SKM-1 (cell line): ENCODE data around the gene SNAPC2.
"Not testable (repeated sequence)": the region's sequence is repeated elsewhere in the genome, so short reads cannot be mapped to it uniquely, and the experiment has no call there.

Source experiments
- DNase-seq: peaks from one replicate; lab custom pipeline; 2025; ENCODE audit not compliant: unreplicated experiment; lab: John Stamatoyannopoulos, UW

Gene SNAPC2

DNA sequence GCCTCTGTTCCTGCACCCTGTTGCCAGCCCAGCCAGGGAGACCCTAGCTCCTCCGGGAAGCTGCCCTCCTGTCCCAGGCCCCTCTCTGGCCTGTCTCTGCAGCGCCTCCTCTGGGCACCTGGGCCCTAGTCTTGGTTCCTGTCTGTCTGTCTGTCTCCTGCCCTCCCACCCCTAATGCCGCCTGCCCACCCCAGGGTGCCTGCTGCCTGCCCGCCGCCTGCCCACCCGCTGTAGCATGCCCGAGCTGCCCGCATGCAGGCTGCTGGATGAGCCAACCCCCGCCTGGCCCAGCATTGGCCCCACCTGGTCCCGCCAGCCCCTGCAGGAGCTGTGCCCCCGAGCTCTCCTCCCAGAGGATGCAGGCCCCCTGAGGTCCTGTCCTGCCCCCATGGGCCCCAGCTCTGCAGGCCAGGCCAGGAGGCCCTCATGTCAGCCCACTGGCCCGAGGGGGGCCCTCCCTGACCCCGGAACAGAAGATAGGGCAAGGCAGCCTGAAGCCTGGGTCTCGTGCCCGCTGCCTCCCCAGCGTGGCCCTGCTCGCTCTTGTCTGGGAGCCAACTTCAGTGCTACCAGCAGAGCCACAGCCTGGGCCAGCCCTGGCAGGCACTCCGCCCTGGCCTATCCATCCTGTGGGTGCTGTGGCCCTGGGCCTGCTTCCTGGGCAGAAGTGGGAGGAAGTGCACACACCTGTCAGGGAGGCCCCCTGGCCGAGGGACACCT lies 11.2 kb upstream of the SNAPC2 start:
- no peak for DNase-seq

DNA sequence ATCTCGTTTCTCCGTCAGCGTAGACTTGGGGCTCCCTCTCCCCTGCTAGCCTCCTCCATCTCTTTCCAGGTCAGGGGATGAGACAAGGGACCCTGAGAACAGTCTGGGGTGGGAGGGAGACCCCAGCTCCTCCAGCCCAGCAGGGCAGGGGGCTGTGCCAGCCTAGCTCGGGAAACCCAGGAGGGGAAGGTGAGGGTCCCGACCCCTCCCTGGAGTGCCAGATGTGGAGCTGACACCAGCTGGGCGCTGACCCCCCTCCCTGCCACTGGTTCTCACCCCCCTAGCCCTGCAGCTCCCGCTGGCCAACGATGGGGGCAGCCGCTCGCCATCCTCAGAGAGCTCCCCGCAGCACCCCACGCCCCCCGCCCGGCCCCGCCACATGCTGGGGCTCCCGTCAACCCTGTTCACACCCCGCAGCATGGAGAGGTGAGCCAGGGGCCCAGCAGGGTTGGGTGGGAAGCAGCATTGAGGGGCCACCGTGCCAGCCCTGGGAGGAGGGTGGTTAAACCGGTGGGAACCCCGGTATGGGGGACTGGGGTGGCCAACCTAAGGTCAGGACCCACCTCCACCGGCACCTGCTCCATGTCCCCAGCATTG lies 10.6 kb upstream of the SNAPC2 start:
- no peak for DNase-seq

DNA sequence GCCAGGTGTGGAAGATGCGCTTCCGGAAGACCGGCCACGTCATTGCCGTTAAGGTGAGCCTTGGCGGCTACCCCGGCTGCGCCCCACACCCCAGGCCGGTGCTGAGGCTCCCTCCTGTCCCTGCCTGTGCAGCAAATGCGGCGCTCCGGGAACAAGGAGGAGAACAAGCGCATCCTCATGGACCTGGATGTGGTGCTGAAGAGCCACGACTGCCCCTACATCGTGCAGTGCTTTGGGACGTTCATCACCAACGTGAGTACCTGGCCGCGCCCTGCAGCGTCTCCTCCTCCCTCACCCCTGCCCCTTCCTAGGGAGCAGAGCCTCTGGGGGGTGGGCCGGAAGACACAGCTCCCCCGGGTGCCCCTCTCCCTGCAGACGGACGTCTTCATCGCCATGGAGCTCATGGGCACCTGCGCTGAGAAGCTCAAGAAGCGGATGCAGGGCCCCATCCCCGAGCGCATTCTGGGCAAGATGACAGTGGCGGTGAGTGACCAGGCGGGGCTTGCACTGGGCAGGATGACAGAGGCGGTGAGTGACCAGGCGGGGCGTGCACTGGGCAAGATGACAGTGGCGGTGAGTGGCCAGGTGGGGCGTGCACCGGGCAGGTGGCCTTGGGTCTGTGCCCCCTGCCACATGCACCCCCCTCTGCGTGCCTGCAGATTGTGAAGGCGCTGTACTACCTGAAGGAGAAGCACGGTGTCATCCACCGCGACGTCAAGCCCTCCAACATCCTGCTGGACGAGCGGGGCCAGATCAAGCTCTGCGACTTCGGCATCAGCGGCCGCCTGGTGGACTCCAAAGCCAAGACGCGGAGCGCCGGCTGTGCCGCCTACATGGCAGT lies 9.6 kb upstream of the SNAPC2 start:
- DNase-seq = no peak

DNA sequence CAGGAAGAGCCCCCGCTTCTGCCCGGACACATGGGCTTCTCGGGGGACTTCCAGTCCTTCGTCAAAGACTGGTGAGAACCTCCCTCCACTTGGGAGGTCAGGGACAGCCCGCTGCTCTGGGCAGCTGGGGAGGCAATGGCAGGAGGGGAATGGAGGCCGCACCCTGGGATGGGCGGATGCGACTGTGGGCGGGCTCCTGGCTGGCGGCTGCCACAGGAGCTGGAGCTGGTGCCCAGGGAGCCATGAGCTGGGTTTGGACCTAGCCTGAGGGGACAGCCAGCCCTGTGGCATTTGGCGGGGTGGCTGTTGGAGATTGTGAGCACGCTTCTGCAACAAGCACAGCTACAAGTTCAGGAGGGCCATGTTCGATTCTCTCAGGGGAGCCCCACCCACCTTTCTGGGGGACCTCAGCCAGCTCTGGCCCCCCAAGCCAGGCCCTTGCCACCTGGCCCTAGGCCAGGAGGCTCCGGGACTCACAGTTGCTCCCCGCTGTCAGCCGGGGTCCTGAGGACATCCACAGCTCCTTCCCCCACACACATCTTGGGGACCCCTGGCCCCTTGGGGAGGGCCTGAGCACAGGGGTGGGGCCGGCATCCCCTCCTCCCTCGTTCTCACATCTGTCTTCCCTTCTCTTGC lies 8.5 kb upstream of the SNAPC2 start:
- DNase-seq = no peak

DNA sequence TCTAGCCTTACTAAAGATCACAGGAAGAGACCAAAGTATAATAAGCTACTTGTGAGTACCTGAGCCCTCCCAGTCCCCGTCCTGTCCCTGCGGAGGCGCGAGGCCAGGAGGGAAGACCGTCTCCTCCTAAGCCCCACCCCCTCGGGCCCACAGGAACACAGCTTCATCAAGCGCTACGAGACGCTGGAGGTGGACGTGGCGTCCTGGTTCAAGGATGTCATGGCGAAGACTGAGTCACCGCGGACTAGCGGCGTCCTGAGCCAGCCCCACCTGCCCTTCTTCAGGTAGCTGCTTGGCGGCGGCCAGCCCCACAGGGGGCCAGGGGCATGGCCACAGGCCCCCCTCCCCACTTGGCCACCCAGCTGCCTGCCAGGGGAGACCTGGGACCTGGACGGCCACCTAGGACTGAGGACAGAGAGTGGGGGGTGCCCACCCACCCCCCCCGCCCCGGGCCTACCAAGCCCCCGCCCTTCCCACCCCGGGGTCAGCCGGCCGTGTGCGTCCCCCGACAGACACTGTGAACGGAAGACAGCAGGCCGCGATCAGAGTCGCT lies 7.9 kb upstream of the SNAPC2 start:
- DNase-seq = no peak

DNA sequence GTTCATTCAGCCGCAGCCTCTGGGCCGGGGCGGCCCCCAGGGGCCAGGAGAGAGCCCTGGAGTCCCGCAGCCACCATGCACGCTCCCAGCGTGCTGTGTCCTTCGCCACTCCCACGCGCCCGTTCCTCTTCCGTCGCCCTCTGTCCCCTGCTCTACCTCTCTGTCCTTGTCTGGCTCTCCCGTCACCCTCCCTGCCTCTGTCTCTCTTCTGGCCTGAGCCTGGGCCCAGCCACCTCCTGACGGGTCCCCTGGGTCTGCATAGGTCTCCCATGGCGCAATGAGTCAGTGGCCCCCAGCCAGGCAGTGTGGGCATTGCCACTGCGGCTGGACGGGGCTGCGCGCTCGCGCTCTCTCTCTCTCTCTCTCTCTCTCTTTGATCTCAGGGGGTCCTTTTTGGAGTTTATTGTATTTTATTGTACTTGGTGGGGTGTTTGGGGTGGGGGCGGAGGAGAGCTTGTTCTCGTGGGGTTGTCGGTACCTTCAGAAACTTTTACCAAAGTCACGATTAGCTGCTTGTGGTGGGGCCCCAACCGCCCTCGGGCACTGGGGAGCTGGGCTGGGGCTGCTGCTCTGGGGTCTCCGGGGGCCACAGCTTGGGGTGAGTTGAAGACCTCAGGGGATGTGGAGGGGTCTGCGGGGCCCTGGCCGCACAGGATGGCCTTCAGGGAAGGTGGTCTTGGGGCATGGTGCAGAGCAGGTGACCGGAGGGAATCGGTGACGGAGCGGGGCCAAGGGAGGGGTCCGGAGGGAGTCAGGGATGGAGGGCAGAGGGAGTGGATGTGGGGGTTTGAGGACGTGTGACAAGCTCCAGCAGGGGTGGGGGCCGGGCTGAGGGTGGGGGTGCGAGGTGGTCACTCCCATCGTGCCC lies 7.2 kb upstream of the SNAPC2 start:
- DNase-seq = no peak

DNA sequence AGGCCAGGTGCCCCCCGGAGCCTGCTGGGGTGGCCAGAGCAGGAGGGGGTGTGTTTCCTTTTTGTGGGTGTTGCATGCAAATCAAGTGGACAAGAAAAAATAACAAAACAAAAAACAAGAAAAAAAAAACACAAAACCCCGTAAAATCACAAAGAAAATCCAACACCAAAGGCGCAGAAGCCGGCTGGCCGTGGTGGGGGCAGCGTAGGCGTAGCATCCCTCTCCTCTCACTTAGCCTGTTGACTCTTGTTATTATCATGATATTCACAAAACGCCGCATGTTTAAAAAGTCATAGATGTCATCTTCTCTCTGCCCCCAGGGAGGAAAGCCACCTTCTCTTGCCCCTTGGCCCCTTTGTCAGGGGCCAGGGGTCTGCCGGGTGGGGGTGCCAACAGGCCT lies 6.5 kb upstream of the SNAPC2 start:
- no peak for DNase-seq

DNA sequence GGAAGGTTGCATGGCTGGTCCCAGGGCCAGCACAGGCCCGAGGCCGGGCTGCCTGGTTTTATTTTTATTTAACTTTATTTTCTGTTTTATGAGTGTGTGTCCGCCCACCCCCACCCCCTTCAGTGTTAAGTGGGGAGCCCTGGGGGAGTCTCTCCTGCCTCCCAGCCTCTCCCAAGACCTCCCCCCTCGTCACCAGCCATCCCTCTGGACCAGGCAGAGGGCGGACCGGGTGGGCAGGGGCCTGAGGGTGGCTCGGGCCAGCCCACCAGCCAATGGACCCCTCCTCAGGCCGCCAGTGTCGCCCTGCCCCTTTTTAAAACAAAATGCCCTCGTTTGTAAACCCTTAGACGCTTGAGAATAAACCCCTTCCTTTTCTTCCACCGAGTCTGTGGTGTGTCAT lies 6.0 kb upstream of the SNAPC2 start:
- DNase-seq = no peak

DNA sequence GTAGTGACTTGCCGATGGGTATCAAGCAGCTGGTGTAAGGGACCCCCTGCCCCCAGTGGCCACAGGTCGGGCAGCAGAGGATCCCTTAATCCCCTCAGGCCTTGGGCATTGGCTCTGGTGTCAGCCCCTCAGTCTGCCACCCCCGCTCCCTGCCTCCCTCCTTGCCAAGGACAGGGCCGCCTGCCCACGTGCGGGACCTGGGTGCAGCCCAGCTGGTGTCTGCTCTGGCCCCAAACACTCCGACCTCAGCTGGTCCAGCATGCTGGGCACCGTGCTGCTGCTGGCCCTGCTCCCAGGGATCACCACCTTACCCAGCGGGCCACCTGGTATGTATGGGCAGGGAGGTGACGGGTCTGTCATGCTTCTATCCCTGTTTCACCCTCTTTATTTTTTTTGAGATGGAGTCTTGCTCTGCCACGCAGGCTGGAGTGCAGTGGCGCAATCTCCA lies 5.5 kb upstream of the SNAPC2 start, which contains the start of gene TGFBR3L:
TSS of gene TGFBR3L (plus strand) at position 233 of the 448 bp plus-strand sequence.
- no peak for DNase-seq

DNA sequence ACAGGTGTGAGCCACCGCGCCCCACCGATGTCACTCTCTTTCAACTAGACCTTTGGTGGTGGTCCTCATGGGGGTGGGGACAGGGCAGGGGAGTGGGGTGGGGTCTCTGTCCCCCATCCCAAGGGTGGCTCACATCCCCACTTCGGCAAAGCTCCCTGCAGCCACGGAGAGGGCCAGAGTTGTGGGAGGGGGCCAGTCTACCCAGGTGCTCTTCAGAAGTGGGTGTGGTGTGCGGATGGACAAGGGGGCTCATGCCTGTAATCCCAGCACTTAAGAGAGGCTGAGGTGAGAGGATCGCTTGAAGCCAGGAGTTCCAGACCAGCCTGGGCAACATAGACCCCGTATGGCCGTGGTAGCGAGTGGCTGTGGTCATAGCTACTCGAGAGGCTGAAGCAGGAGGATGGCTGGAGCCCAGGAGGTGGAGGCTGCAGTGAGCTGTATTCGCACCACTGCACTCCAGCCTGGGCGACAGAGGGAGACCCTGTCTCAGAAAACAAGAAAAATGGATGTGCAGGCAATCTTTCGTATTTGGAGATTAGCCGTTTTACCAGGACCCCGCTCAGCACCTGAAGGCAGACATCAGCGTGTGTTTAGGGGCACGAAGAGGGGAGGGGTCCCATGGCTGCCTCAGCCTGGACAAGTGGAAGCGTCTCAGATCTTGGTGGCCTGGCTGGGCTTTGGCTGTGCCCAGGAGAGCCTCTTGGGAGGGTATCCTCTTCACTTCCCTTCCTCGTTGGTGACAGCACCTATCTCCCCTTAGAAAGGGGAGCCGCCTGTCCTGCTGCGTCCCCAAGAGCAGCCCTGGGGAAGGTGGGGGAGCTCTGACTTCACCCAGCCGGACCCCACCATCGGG lies 4.7 kb upstream of the SNAPC2 start:
- no peak for DNase-seq

DNA sequence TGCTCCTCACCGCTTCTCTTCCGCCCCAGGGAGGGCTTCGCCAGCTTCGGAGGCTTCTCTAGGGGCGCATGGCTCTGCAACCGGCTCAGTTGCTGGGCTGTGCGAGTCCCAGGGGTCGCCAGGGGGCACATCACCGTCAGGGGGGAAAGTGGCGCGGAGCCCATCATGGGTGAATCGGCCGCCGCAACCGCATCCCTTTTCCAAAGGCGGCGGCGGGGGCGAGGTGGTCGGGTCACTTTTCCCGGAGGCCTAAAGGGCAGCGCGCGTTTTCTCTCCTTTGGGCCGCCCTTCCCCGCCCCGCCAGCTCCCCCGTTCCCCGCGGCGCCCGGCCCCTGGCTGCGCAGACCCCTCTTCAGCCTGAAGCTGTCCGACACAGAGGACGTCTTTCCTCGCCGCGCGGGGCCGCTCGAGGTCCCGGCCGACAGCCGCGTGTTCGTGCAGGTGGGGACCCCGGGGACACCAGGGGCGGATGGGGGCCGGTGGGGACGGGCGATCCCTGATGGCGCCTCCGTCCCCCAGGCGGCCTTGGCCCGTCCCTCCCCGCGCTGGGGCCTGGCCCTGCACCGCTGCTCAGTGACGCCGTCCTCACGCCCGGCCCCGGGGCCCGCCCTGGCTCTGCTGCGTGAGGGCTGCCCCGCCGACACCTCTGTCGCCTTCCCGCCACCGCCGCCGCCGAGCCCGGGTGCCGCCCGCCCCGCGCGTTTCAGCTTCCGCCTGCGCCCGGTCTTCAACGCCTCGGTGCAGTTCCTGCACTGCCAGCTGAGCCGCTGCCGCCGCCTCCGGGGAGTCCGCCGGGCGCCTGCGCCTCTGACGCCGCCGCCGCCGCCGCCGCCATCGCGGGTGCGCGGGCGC lies 3.8 kb upstream of the SNAPC2 start:
- no peak for DNase-seq

DNA sequence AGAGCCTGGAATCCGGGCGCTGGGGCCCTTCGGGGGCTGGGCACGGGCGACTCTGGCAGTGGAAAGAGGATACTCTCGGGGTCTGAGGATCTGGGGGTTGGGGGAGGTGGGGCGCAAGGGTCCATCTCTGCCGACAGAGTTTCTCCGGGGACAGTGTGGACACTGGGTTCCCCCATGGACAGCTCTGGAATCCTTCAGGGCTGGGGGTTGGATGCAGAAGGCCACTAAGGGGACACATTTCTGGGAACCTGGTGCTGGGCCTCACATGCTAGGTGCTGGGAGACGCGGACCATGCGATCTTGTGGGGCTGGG lies 3.2 kb upstream of the SNAPC2 start:
- no peak for DNase-seq

DNA sequence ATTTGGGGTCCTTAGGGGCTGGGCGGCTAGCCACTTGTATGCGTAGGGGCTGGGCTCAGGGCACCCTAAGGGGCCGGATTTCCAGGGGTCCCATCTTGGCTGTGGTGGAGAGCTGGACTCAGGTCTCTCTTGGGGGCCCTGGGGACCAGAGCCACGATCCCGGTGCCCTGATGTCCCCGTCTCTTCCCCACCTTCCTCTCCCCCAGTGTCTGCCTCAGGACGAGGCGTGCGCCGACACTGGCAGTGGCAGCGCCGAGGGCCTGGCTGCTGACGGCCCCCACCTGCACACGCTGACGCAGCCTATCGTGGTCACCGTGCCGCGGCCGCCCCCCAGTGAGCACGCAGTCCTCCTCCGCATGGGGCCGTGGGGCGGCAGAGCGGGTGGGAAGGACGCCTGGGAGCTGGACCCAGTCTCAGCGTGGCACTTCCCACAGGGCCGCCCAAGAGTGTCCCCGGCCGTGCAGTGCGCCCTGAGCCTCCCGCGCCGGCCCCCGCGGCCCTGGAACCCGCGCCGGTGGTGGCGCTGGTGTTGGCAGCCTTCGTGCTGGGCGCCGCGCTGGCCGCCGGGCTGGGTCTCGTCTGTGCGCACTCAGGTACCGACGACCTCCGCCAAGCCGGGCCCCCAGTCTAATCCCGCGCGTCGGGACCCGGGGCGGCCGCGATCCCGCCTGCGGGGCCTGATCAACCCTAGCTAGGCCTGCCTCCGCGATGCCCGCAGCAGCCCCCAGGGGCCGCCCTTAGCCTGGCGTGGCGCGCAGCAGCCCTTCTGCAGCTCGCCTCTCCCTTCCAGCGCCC lies 2.7 kb upstream of the SNAPC2 start:
- DNase-seq = no peak

DNA sequence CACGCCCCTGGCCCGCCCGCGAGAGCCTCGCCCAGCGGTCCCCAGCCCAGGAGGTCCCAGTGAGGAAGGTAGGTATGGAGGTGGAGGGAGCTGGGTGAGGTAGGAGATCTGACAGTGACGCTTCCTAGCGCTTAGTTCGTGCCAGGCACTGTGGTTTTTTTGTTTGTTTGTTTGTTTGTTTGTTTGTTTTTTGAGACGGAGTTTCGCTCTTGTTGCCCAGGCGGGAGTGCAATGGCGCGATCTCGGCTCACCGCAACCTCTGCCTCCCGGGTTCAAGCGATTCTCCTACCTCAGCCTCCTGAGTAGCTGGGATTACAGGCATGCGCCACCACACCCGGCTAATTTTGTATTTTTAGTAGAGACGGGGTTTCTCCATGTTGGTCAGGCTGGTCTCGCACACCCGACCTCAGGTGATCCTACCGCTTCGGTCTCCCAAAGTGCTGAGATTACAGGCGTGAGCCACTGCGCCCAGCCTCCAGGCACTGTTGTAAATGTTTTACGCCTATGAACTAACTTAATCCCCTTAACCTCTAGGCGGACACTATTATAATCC lies 2.0 kb upstream of the SNAPC2 start:
- not testable (repeated sequence) for DNase-seq

DNA sequence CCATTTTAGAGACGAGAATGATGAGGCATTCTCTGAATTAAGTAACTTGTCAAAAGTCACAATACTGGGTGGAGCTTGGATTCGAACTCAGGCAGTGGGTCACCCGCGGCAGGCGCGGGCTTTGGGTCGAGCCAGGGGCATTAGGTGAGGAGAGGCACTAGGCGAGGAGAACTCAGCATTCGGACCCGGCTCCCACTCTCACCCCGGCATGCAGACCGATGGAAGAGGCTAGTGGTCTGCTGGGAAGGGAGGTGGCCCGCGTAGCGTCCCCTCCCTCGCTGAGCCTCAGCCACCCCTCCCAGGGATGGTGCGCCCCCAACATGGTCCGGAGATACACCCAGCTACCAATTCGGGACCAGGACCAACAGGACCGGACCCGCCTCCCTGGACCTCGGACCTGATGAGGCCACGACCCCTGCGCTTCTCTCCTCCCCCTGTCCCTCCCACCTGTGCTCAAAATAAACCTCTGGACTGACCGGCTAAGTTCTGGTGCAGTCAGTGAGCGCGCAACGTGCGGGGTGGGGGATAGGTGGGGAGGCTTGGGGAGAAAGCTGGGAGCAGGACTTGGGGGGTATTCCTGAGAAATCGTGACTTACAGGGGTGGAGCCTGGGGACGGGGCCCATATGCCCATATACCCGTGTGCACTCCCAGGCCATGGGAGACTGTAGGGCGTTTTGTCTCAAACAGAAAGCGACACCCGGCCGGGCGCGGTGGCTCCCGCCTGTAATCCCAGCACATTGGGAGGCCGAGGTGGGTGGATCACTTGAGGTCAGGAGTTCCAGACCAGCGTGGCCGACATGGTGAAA lies 1.3 kb upstream of the SNAPC2 start:
- DNase-seq = no peak

DNA sequence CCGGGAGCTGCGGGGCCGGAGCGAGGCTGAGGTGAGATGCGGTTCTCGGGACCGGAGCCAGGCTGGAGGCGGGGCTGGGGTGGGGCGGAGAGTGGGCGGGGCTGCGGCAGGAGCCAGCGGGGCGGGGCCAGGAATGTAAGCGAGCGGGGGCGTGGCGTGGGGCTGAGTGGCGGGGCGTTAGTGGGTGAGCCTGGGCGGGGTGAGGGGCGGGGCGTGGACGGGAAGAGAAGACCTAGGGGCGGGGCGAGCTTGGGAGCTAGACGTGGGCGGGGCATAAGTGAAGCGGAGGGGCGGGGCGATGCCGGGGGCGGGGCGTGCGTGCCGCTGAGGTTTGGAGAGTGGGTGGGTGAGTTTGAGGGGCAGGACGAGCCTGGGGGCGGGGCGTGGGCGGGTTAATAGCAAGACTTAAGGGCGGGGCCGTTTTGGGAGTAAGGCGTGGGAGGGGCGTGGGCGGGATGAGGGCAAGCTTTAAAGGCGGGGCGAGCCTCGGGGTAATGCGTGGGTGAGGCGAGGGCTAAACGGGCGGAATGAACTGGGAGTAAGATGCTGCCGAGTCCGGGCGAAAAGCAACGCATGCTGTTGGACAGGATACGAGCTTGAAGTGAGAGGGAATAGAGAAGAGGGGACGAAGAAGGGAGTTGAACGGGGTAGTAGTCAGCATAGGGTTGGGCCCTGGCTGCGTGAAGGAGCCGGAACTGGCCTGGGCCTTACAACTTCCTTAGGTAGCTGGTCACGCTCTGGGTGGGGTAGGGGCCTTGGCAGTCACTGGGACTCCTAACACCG lies 572 bp downstream of the SNAPC2 start:
- peak; percentile 99 for DNase-seq
